HT1080 (cell line): ENCODE results near the gene ZBED5. TPM values are rescaled to one million over a fixed set of nuclear protein-coding genes. Genes with fewer than 3 reads are reported as not detected.
"Not testable (repeated sequence)": the region's sequence is repeated elsewhere in the genome, so short reads cannot be mapped to it uniquely, and the experiment has no call there.

ENCODE experiments used
- DNase-seq: peaks from one replicate; pipeline ENCODE4 v3.0.0-alpha.2; 2015; ENCODE audit warnings: low read depth
- polyA plus RNA-seq, 2 experiments: library from polyadenylated mRNA; depleted of rRNA; stranded (reverse); fragments of >200 nt; gene quantifications; 2 replicates each; pipeline ENCODE4 v1.2.3, GENCODE V29; 2015
- total RNA-seq: library from RNA; depleted of rRNA; stranded (reverse); fragments of >200 nt; shearing (Covaris generic); gene quantifications from 2 replicates; pipeline ENCODE4 v1.2.3, GENCODE V29; 2014; rRNA removed

The ZBED5 gene
- 18.4 and 32.6 TPM in 2 replicates for total RNA-seq
- polyA plus RNA-seq (2015; cell fraction: cytosol; rRNA removed), result 23.6 and 40.1 TPM in 2 replicates
- polyA plus RNA-seq (2015; cell fraction: nucleus; rRNA removed), result 111 and 121 TPM in 2 replicates

GRCh38 chr11:10857709-10858438, at the start of gene ZBED5:
Gene ZBED5 (minus strand): TSS chr11:10858053. CDS start chr11:10854945, 3,108 bp downstream.
- peak; percentile 99 for DNase-seq

DNA sequence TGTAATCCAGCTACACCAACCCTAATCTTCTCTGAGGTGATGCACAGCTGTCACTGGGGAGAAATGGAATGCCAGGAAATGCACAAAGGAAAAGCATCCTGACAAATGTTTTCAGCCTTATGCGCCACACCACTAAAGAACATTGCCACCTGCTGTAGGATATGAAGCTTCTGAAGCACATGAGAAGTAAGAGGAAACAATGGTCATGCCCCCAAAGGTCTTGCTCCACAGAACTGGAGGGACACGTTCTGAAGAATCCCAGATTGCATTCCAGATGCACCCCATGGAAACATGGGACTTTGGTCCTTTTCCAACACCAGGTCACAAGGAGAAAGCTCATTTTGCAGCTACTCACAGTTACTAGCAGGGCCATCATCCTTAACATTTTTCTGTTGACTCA, 48.7 kb upstream of the ZBED5 start:
- peak; percentile 59 for DNase-seq

DNA sequence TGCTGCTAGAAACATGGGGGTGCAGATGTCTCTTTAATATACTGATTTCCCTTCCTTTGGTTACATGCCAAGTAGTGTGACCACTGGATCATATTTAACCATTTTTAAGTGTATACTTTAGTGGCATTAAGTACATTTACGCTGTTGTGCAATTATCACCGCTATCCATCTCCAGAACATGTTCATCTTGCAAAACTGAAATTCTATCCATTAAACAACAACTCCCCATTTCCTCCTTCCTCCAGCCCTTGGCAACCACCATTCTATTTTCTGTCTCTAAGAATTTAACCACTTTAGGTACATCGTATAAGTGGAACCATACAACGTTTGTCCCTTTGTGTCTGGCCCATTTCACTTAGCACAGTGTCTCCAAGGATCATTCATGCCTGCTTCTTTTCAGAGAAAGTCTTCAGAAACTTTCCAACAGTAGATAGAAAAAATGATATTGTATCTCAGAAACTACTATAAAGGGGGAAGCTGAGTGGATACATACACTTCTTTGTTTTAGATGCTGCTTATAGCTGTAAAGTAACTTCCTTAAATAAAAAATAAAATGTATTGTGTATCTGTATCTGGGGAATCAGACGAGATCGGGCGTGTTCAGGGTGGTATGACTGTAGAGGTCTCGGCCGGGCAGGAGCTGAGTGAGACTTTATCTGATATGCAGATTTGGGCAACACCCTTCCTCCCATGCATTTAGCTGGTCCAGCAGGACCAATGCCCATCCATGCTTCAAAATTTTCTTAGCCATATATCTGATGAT, 44.6 kb upstream of the ZBED5 start:
- no peak for DNase-seq

DNA sequence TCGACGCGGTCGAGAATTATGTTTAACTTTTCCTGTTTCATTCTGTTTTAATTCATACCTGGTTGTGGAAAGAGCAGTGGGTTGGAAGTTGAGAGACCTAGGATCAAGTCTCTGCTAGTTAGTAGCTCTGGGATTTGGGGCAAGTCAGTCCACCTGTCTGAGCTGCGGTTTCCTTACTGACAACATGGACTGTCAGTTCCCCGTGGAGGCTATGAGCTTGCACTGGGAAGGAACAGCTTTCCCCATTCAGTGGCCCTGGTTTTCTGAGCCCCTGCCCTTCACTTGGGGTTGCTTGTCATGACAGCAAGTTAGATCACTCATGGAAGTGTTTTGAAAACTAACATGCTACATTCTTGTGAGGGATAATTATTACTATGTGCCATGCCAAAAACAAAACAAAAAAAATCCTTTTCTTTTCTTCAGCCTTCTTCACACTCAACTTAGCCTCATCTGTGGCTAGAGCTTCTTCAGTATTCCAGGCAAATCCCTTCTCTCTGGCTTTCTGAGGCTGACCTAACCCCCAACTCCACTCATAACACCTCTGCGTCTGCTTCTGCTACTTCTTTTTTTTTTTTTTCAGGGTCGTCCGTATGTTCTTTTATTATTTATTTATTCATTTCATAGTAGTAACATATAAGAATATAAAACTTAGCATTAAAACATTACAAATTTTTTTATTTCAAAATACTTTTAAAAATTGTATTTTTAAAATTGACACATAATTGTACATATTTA, 43.0 kb upstream of the ZBED5 start:
- DNase-seq, result no peak

DNA sequence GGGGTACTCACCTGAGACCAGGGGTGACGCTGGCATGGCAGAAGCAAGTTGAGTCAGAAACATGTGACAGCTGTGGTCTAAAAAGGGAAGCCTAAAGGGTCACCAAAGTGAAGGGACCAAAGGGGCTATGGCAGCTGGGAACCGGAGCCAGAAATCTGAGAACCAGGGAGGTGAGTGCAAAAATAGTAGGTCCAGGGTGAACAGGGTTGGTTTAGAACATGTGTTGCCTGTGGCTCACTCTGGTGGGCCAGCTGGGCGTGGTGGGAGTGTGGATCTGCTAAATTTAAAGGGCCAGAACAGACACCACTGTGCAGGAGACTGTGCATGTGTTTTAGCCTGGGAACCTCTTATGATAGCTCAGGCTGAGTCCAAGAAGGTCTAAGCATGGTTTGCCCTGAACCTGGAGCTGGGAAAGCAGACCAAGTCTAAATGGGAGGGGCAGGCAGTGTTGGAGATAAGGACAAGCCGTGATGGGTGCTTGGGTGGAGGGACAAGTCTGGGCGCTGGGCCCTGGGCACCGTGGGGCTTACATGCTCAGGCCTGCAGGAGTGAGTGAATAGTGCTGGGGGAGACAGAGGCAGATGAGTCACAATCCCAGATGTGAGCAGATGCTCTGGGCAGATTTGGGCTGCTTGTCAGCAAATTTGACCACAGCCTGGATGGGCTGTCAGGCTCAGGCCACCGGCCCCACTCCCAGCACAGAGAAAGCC, 41.4 kb upstream of the ZBED5 start:
- no peak for DNase-seq

DNA sequence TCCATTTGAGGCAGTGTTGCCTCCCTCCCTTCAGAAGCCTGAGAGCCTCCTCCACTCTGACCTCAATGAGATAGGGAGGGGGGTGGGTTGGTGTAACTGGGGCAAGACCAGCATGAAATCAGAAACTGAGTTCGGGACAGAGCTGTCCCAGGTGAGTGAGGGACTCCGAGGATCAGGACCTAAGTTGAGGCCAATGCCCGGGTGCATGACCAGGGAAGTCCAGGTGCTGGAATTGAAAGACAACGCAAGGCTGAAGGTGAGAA, 40.8 kb upstream of the ZBED5 start:
- DNase-seq, result no peak

DNA sequence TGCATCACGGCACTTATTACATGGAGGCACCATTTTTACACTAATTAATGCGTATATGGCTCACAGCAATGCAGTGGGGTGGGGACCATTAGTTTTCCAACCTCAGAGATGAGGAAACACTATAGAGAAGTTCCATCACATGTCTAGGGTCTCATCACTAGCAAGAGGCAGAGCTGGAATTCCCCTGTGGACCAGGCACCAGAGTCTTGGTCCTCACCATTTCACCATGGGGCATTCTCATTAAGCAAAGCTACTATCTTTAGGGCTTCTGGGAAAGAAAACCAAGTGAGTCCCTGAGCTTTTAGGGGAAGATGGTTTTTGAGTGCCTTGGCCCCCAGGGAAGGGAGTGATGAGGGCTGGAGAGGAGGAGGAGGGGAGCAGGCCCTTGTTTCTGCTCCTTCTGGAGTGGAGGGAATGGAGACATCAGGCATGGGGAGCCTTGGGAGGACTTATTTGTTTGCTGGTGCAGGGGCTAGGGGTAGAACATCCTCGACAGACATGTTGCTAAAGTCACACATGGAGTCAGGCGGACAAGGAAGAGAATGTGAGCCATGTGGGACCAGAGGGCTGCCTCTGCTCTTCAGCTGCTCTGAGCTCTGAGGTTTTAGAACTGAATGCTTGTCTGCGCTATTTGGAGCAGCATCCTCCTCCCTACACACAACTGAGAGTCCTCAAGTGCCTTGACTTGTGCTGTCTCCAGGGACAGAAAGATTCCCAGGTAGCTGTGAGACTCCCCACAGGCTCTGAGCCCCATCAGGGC, 40.3 kb upstream of the ZBED5 start:
- DNase-seq, result no peak

DNA sequence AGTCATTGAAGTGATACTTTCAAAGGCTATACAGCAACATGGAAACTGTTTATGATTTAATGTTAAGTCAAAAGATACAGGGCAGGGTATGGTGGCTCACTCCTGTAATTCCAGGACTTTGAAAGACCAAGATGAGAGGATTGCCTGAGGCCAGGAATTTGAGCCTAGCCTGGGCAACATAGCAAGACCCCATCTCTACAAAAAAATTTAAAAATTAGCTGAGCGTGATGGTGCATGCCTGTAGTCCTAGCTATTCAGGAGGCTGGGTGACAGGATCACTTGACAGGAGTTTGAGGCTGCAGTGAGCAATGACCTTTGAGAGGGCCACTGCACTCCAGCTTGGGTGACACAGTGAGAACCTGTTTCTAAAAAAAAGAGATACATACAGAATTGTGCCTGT, 39.3 kb upstream of the ZBED5 start:
- no peak for DNase-seq

GRCh38 chr11:10896493-10896892, 38.6 kb upstream of the ZBED5 start:
- DNase-seq, result no peak

GRCh38 chr11:10895285-10895684, 37.4 kb upstream of the ZBED5 start:
- no peak for DNase-seq

GRCh38 chr11:10894666-10895065, 36.8 kb upstream of the ZBED5 start:
- no peak for DNase-seq

DNA sequence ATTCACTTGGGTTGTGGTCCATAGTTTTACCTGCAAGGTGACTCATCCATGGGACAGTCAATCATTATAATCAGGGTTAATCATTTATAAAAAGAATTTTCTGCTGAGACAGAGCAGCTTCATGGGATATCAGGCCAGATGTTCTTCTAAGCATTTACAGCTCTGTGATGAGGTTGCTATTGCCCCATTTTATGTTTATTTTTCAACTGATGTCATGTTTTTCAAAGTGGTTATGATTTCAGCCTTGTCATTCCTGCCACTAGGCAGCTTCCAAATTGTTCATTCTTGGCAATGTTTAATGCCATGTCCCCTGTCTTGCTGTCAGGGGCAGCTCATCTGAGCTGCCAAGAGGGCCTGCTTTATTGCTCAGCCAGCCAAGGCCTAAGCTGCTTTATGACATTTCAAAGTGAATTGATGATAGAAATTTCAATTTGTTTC, 35.9 kb upstream of the ZBED5 start:
- DNase-seq, result no peak

- no peak for DNase-seq
Observed at GRCh38 chr11:10892250-10892649, 34.4 kb upstream of the ZBED5 start.

- DNase-seq, result no peak
Observed at GRCh38 chr11:10891151-10891720, 33.4 kb upstream of the ZBED5 start.

DNA sequence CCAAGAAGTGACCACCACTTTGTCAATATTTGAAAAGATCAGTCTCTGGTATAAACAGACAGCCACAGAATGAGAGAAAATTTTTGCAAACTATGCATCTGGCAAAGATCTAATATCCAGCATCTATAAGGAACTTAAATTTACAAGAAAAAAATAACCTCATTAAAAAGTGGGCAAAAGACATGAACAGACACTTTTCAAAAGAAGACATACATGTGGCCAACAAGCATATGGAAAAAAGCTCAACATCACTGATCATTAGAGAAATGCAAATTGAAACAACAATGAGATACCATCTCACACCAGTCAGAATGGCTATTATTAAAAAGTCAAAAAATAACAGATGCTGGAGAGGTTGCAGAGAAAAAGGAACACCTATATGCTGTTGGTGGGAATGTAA, 32.2 kb upstream of the ZBED5 start:
- not testable (repeated sequence) for DNase-seq

GRCh38 chr11:10887307-10887706, 29.5 kb upstream of the ZBED5 start:
- DNase-seq, result no peak

GRCh38 chr11:10886652-10887250, 28.9 kb upstream of the ZBED5 start:
- DNase-seq, result no peak

GRCh38 chr11:10885703-10886363, 28.0 kb upstream of the ZBED5 start:
- DNase-seq, result peak; percentile 18

- not testable (repeated sequence) for DNase-seq
Observed at GRCh38 chr11:10884292-10884691, 26.4 kb upstream of the ZBED5 start.
